ENCODE measurements around the gene DCAF4.
"Not testable (repeated sequence)": the region's sequence is repeated elsewhere in the genome, so short reads cannot be mapped to it uniquely, and the experiment has no call there.

GRCh38 chr14:72962336-72962754, 36.1 kb downstream of the DCAF4 start:
- not testable (repeated sequence) for TF ChIP-seq CTCF (conservative IDR thresholded peaks at IDR 0.05; ENCODE audit: low read length); EZH2phosphoT487 (IDR thresholded peaks at IDR 0.05; ENCODE audit: borderline replicate concordance)
